Measurements from ENCODE around the gene RPS19. TPM values are rescaled to one million over a fixed set of nuclear protein-coding genes. Genes with fewer than 3 reads are reported as not detected.

RPS19 gene
- total and polyA plus RNA-seq, 5 donors: 625 to 863 (median 777) TPM

DNA sequence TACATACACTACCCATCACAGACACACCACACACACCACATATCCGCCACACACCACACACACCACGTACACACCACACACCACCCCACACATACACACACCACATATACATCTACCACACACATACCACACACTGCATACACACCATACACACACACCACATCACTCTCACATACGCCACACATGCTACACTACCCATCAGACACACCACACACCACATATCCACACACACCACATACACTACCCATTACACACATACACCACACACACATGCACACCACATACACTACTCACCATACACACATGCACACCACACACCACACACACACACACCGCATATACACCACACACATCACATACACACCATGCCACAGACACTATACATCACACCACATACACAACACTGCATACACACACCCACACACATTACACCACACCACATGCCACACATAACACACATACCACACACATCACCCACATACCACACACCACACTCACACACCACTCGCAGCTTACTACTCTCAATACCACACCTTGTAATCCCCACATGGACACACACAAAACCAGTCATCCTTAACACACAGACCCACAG is 58.7 kb downstream of the RPS19 start:
- intact Hi-C loops (cut with DNase I): no loop called here
- peak in 1 of 3 donors; percentile 5 for DNase-seq
- ATAC-seq: no peak
- H3K27ac ChIP-seq (ENCODE audit: low read length): no peak overlapping the region
- WGBS: 91% methylated on average over 5 of the region's 5 CpGs
- H3K4me3 ChIP-seq (ENCODE audit: low read length): no peak overlapping the region
- no peaks in the 10 kb centered on the region for H3K9me3 ChIP-seq (ENCODE audit: control insufficient read depth, low read length)
- H3K4me1 ChIP-seq (ENCODE audit: control insufficient read depth, insufficient read depth, low read length): no peaks in the 10 kb centered on the region
- no peaks in the 10 kb centered on the region for H3K27me3 ChIP-seq (ENCODE audit: control insufficient read depth, insufficient read depth)

DNA sequence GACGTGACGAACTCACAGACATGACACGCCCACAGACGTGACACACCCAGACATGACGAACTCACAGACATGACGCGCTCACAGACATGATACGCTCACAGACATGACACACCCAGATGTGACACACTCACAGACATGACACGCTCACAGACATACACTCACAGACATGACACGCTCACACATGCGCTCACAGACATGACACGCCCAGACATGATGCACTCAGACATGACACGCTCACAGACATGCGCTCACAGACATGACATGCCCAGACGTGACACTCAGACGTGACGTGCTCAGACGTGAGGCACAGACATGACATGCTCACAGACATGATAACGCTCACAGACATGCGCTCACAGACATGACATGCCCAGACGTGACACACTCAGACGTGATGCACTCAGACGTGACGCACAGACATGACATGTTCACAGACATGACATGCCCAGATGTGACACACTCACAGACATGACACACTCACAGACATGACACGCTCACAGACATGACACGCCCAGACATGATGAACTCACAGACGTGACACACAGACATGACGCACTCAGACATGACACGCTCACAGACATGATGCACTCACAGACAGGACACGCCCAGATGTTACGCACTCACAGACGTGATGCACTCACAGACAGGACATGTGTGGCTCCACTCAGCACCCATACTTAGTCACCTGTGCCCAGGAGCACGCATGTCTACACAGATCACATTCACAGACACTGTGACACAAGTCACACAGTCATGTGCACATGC is 60.1 kb downstream of the RPS19 start:
- Histone ChIP-seq H3K9me3 (ENCODE audit: control insufficient read depth, low read length) (no peaks in the 10 kb centered on the region), H3K27me3 (ENCODE audit: control insufficient read depth, insufficient read depth) (no peaks in the 10 kb centered on the region), H3K4me3 (ENCODE audit: low read length) (no peak overlapping the region), H3K27ac (ENCODE audit: low read length) (no peak overlapping the region), H3K4me1 (ENCODE audit: control insufficient read depth, insufficient read depth, low read length) (no peaks in the 10 kb centered on the region)
- 84% methylated on average over 33 of the region's 33 CpGs for WGBS
- ATAC-seq (no peak), DNase-seq (peak in 2 of 3 donors; percentile 25 to 26)
- intact Hi-C loops (cut with DNase I): no loop called here

DNA sequence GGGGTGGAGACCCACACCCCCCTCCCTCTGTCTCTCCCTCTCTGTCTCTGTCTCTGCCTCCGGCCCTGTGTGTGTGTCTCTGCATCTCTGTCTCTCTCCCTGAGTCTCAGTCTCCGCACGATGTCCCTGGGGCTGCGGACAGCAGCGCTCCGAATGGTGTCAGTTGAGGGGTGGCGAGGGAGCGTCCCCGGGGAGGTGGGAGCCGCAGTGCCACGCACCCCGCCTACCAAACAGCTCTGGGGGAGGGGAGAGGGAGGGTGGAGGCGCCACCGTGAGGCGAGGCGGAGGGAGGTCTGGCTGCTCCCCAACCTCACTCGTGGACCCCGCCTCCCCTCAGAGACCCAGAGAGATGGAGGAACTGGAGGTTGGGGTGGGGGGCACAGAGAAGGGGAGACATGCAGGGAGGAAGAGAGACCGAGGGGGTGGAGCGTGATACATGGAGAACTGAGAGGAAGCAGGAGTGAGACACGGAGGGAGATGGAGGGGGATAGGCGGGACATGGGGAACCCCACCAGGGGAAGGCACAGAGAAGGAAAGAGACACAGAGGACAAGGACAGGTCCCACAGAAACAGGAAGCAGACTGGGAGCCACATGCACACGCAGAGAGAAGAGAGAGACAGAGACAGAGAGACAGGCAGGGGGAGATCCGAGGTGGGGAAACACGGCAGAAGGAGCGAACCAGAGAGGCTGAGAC is 61.0 kb downstream of the RPS19 start:
- Histone ChIP-seq H3K4me3 (ENCODE audit: low read length) (no peak overlapping the region), H3K4me1 (ENCODE audit: control insufficient read depth, insufficient read depth, low read length) (no peaks in the 10 kb centered on the region), H3K27ac (ENCODE audit: low read length) (no peak overlapping the region), H3K27me3 (ENCODE audit: control insufficient read depth, insufficient read depth) (no peaks in the 10 kb centered on the region), H3K9me3 (ENCODE audit: control insufficient read depth, low read length) (no peaks in the 10 kb centered on the region)
- ATAC-seq (no peak), DNase-seq (peak in 2 of 3 donors; percentile 36 to 40)
- WGBS: 5% methylated on average over 26 of the region's 26 CpGs
- intact Hi-C loops (cut with DNase I): no loop called here

DNA sequence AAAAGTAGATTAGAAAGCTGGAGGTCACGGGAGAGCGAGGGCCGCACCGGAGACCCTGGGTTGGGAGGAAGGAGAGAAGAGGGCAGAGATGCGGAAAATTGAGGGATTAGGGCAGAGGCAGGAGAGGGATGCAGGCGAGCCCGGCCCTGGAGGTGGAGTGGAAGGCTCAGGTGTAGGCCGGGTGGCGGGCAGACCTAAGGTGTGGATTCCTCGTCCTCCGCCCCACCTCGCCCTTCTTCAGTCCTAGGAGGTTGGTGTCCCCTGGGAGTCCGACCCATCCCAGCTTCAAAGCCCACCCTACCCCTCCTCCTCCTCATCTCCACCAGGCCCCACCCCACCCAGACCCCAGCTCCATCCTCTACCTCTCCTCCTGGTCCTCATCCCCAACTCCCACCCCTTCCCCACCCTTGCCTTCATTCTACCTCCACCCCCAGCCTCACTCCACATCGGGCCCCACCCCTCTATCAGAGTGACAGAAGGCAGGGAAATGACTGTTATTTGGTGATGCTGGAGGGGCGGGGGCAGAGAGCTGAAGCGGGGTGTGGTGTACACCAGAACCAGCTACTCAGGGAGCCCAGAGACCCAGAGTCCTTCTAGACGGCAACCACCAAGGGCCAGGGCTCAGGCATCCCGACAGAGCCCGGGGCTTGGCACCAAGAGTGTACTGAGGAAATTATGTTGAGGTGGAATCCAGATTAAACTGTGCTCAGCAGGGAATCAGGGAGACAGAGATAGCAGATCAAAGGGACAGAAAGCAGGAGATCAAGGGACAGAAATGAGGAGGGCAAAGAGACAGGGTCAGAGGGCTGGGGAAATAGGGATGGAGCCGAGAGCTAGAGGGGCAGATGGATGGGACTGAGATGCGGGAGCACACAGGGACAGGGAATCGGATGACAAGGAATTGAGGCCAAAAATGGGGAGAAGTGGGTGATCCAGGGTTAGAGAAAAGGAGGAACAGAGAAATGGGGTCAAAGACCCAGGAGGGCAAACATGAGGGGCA is 61.8 kb downstream of the RPS19 start:
- no peaks in the 10 kb centered on the region for H3K27me3 ChIP-seq (ENCODE audit: control insufficient read depth, insufficient read depth)
- 8% methylated on average over 22 of the region's 22 CpGs for WGBS
- DNase-seq: peak in 2 of 3 donors; percentile 30 to 32

More for the DNA sequence above, 61.8 kb downstream of the RPS19 start:
- H3K27ac ChIP-seq (ENCODE audit: low read length): no peak overlapping the region
- intact Hi-C loops (cut with DNase I): no loop called here
- no peak overlapping the region for H3K4me3 ChIP-seq (ENCODE audit: low read length)
- H3K9me3 ChIP-seq (ENCODE audit: control insufficient read depth, low read length): no peaks in the 10 kb centered on the region
- no peak for ATAC-seq
- H3K4me1 ChIP-seq (ENCODE audit: control insufficient read depth, insufficient read depth, low read length): no peaks in the 10 kb centered on the region

Small RNA genes lying within 50 kb of the gene (microRNA-seq; reads per million reads assigned to microRNA genes)
- gene MIR6797: 0 reads per million in 2 donors

Other genes starting within 250 kb of the RPS19 start
- gene CEACAM4, start 233.2 kb upstream of the RPS19 start, total RNA-seq: under 1 TPM; 0.25 to 0.62 (median 0.32) TPM
- 0.16 TPM for gene CEACAM4, start 233.2 kb upstream of the RPS19 start, polyA plus RNA-seq
- not detected for gene CEACAM7, start 172.0 kb upstream of the RPS19 start, total RNA-seq
- gene CEACAM7, start 172.0 kb upstream of the RPS19 start, polyA plus RNA-seq: not detected
- not detected for gene CEACAM5, start 151.6 kb upstream of the RPS19 start, total RNA-seq
- 0.07 TPM for gene CEACAM5, start 151.6 kb upstream of the RPS19 start, polyA plus RNA-seq
- under 1 TPM in 1 of 4 donors, not detected in 3; 0.36 TPM for gene CEACAM6, start 104.7 kb upstream of the RPS19 start, total RNA-seq
- not detected for gene CEACAM6, start 104.7 kb upstream of the RPS19 start, polyA plus RNA-seq
- under 1 TPM in 2 of 4 donors, not detected in 2; 0.29 to 0.59 TPM for gene CEACAM3, start 63.7 kb upstream of the RPS19 start, total RNA-seq
- gene CEACAM3, start 63.7 kb upstream of the RPS19 start, polyA plus RNA-seq: 0.07 TPM
- not detected for gene LYPD4, start 15.6 kb upstream of the RPS19 start, total RNA-seq
- gene LYPD4, start 15.6 kb upstream of the RPS19 start, polyA plus RNA-seq: not detected
- gene DMRTC2, start 15.2 kb upstream of the RPS19 start, total RNA-seq: not detected
- not detected for gene DMRTC2, start 15.2 kb upstream of the RPS19 start, polyA plus RNA-seq
- gene CD79A, start 17.0 kb downstream of the RPS19 start, total RNA-seq: under 1 TPM in 2 of 4 donors, not detected in 2; 0.37 to 0.58 TPM
- gene CD79A, start 17.0 kb downstream of the RPS19 start, polyA plus RNA-seq: 0.09 TPM
- 10 to 100 TPM; 39.7 to 43.9 (median 40.8) TPM for gene ARHGEF1, start 22.9 kb downstream of the RPS19 start, total RNA-seq
- 42.8 TPM for gene ARHGEF1, start 22.9 kb downstream of the RPS19 start, polyA plus RNA-seq
- under 1 TPM in 1 of 4 donors, not detected in 3; 0.20 TPM for gene ERFL, start 68.2 kb downstream of the RPS19 start, total RNA-seq
- 0.02 TPM for gene ERFL, start 68.2 kb downstream of the RPS19 start, polyA plus RNA-seq
- 100 to 1,000 TPM in 1 of 4 donors, 10 to 100 TPM in 3; 79.6 to 113 (median 90.3) TPM for gene RABAC1, start 99.1 kb downstream of the RPS19 start, total RNA-seq
- 140 TPM for gene RABAC1, start 99.1 kb downstream of the RPS19 start, polyA plus RNA-seq
- gene ATP1A3, start 134.0 kb downstream of the RPS19 start, total RNA-seq: 100 to 1,000 TPM; 194 to 295 (median 234) TPM
- gene ATP1A3, start 134.0 kb downstream of the RPS19 start, polyA plus RNA-seq: 104 TPM
- gene GRIK5, start 210.0 kb downstream of the RPS19 start, total RNA-seq: 10 to 100 TPM; 12.5 to 18.3 (median 14.6) TPM
- 8.9 TPM for gene GRIK5, start 210.0 kb downstream of the RPS19 start, polyA plus RNA-seq
- 1 to 10 TPM; 8.4 to 9.3 (median 8.5) TPM for gene ZNF574, start 215.9 kb downstream of the RPS19 start, total RNA-seq
- gene ZNF574, start 215.9 kb downstream of the RPS19 start, polyA plus RNA-seq: 5.2 TPM